ENCODE measurements around the gene EVL. TPM values are rescaled to one million over a fixed set of nuclear protein-coding genes. Genes with fewer than 3 reads are reported as not detected.

The EVL gene
- total RNA-seq, 1 donor from 2014 or later = 45.7 TPM

DNA sequence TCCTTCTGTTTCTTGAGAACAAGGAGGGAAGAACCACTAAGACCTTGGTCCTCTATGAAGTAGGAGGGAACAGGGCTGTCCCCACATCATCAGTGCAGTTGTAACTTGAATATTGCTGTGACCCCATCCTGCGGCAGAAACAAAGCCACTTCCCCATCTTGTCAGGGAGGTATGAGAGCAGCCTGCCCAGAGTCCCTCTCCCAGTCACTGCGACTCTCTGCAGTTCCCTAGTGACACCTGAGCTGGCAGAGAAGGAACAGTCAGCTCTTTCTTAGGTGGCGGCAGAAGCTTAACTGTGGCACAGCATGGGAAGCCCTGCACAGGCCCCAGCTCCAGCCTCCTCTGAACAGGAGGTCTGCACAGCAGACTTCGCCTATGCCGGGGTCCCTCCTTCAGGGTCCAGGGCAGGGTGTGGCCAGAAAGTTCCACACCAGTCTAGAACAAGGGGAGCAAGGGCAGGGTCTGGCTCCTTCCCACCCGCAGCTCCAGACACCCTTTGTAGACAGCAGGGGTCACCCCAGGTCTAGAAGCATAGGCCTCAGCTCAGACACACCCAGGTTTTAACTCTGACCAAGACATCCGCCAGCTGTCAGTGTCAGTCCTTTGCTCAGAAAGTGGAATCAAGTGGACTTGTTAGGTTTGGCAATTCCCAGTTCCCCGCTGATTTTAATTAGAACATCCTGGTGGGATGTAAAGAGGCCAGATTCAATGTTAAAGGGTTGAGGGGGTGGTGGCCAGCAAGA, 57.4 kb downstream of the EVL start:
- DNase-seq (ENCODE audit: extremely low read depth, low read depth, low spot score) = no peak

DNA sequence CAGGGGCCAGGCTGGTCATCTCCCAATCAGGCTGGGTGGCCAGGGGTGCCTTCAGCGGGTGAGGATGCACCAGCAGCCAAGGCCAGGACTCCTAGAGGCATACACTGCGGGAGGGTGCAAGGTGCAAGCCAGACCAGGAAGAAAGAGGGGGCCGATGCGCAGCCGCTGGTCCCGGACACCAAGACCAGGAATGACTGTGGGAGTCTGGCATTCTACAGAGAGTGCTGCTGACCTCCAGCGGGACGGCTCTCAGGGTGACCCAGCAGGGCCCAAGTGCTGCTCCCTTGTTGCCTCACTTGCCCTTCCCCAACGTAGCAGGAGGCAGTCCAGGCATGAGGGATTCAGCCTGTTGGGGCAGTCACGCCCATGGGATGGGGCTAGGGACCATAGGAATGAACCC, 58.4 kb downstream of the EVL start:
- DNase-seq (ENCODE audit: extremely low read depth, low read depth, low spot score) = no peak

DNA sequence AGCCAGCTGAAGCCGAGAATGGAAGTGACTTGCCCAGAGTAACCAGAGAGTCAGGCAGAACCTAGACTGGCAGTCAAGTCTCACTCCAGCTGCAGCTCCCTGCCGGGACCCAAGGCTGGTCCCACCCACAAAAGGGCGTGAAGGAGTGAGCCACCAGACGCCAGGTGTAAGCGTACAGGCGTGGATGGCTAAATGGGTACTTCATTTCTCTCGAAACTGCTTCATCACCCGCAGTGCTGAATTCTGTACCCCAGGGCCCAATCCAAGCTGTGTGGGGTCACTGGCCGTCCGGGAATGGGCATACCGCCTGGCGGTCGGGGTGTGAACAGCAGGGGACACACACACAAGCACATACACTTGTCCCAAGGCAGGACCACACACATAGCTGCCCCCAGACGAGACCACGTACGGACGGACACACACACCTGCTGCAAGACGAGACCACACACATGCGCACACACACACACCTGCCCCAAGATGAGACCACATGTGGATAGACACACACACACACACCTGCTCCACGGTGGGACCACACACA, 59.4 kb downstream of the EVL start:
- DNase-seq (ENCODE audit: extremely low read depth, low read depth, low spot score) = no peak

DNA sequence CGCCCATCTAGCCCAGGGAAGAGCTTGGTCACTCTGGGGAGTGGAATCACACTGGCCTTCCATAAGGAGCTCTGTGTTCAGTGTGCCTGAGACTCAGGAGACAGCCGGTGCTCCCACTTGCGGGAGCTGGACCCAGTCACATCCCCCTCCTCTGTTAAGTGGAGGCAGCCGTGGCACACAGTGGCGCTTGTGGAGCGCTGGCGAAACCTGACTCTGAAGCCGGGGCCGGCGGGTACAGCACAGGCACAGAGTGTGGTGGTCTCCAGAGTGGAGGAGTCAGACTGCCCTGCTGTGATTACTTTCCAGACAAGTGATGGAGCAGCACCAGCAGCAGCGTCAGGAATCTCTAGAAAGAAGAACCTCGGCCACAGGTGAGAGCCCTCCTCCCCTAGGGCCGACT, 61.2 kb downstream of the EVL start:
- DNase-seq (ENCODE audit: extremely low read depth, low read depth, low spot score) = no peak

DNA sequence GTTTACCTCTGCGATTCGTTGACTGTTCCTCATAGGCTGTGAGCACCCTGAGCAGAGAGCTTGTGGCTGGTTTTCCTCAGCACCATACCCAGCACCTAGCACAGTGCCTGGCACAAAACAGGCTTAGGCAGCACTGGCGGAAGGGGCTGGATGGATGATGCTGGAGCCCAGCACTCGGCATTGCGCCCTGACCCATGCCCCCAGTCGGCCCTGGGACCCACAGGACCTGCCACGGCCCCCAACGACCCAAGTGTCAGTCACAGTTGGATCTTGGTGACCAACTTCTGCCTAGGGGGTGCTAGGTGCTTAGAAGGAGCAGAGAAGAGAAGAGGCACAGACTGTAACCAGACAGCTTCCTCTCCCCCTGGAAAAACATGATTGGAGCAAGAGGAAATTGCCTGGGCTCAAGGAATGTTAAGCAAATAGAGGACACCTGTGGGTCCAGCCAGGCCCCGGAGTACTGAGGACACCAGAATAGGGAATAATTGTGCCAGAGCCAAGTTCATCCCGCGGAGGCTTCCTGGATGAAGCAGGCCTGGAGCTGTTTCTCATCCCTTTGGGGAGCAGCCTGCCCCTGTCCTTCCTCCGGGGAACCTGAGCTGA, 62.7 kb downstream of the EVL start:
- DNase-seq (ENCODE audit: extremely low read depth, low read depth, low spot score) = no peak

DNA sequence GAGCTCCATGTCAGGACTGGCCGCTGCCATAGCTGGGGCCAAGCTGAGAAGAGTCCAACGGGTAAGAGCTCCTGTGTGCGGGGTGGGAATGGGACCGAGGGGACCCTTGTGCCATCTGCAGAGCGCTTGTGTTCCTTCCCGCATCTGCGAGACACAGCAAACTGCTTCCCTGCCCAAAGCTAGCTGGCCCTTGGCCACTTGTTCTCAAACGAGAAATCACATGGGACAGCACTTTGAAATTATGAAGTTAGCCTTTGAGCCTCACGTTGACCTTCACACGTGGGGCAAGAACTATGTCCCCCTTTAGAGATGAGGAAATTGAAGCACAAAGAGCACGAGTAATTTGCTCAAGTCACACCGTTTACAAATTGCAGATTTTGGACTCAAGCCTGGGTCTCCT, 63.5 kb downstream of the EVL start:
- no peak for DNase-seq (ENCODE audit: extremely low read depth, low read depth, low spot score)

DNA sequence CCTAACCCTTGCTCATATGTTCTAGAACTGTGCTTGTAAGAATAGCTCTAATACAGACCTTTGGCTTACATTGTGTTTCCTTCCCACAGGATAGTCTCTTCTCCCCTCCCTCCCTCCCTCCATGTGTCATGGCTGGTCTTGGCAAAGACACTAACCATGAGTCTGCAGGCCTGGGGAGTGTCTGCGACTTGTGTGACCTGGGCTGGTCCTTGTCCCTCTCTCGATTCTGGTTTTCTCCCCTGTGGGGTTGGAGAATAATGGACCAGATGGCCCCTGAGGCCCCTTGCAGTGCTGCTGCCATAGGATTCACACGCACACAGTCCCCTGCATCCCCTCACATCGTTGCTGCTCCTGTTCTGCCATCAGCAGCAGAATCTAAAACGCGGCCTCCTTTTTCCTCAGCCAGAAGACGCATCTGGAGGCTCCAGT, 64.0 kb downstream of the EVL start:
- DNase-seq (ENCODE audit: extremely low read depth, low read depth, low spot score) = no peak

DNA sequence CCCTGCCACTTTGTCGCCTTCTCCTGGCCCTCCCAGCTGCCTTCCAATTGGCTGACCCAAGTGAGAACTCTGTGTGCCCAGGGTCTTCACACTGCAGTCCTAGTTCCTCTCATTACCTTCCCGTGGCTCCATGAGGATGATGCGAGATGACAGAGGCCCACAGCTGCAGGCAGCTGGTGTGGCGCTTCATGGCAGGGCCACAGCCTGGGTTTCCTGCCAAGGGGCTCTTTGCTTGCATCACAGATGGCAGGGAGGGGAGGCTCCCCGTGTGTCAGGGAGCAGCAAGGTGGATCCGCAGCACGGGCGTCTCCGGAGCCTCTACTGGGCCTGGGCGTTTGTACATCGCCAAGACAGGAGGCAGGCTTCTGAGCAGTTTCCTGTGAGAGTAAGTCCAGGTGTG, 65.3 kb downstream of the EVL start:
- no peak for DNase-seq (ENCODE audit: extremely low read depth, low read depth, low spot score)

DNA sequence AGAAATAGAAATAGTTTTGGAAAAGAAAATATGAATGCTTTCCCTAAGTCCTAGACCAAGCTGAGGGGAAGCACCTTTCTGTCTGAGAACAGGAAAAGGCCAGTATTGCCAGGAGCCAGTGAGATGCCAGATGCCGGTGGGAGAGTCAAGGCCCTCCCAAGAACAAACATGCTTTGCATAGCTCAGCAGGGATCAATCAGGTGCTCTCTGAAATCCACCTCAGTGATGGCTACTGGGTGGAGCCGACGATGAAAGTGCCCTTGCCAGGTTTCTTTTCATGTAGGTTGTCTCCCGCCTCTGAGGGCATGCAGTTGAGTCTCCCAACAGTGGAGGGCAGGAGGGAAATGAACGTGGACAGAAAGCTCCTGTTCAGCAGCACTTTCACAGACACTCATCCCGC, 66.0 kb downstream of the EVL start:
- DNase-seq (ENCODE audit: extremely low read depth, low read depth, low spot score) = no peak

DNA sequence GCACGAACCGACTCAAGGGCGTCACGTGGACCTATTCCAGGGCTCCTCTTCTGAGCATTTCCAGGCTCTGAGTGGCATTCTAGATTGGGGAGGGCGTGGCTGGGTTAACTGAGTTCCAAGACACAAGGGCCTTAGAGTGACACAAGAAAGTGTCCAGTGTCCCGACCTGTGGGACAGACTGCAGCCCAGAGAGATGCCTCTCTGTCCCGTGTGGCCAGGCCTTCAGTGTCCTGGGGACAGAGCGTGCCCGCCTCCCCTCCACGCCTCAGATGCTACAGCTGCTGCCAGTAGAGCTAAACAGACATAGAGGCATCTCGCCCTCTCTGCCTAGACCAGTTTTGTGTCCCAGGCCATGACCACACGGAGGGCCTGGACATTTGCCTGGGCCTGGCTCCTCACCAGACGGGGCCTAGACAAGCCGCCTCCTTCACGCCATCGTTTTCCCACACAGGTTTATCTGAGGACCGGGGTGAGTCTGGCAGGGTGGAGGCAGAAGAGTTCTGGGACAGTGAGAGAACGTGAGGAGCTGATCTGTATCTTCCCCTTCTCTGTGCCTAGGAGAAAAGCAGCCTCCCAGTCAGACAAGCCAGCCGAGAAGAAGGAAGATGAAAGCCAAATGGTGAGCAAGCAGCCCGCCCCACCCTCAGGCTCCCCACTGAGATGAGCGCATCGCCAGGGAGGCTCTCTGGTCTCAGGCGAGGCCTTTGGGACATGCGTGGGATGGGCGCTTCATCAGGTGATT, 67.1 kb downstream of the EVL start:
- DNase-seq (ENCODE audit: extremely low read depth, low read depth, low spot score) = no peak

DNA sequence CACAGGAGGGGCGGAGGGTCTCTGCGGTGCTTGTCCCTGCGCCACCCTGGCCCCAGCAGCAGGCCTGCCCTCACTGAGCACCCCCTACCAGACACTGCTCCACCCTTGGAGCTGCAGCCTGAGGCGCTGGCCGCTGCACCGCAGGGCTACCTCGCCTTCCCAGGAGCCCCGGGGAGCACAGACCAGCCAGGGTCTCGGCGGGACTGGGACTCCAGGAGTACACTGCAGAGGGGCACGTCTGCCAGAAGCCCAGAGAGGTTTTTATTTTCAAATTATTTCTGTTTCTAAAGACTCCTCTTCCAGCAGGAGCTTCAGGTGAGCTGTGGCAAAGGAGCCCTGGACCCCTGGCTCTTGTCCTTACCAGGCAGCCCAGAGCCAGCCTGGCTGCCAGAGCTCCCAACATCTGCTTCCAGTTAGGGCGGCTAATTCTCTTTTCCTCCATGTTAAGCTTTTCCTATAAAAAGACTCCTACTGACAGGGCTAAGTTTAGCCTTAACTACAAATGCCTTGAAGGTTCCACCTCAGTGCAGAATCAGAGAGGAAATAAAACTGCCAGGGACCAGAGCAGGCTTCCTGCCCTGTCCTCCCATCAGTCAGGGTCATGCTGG, 67.8 kb downstream of the EVL start:
- no peak for DNase-seq (ENCODE audit: extremely low read depth, low read depth, low spot score)

DNA sequence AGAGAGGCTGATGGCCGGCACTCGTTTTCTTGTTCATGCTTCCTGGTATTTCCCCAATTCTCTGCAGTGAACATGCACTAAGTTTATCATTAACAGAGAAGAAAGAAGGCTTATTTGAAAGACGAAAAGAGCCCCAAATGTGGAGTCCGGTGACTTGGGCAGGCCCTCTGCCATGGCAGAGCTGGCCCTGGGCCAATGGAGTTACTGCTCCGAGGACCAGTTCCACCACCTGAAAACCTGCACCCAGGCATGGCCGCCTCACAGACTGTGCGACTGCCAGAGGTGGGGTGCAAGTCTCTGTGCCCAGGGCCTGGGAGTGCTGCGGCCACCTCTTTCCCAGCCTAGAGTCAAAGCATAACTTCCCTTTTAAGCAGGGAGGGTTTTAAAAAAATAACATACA, 69.4 kb downstream of the EVL start:
- DNase-seq (ENCODE audit: extremely low read depth, low read depth, low spot score) = no peak

DNA sequence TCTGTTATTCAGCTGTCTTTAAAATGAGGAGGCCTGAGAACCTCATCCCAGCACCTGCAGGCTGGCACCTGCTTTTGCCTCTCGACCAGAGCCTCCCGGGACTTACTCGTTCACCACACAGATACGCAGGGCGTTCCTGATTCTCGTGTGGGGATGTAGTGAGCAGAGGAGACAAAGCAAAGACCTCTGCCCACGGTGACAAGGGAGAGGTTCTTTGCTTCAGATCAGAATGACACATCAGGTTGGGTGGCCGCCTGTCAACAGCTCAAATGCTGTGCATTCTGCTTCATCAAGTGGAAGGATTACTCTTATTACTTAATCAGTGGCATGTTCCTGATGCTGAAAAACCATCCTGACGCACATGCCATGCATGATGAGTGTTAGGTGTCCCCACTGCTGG, 69.9 kb downstream of the EVL start:
- DNase-seq (ENCODE audit: extremely low read depth, low read depth, low spot score) = no peak

DNA sequence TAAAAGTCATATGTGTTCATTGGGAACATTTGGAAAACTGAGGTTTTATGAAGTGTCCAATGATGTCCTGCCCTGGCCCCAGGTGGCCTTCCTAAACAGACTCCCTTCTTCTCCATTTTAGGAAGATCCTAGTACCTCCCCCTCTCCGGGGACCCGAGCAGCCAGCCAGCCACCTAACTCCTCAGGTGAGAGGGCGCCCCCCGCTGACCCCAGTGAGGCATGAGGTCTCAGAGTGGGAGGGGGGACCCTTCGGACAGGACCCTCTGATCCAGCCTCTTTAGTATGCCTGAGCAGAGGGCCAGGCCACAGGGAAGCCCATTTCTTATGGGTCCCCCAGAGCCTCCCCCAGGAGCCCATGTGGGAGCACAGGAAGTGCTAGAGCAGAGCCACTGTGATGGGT, 70.6 kb downstream of the EVL start:
- no peak for DNase-seq (ENCODE audit: extremely low read depth, low read depth, low spot score)

DNA sequence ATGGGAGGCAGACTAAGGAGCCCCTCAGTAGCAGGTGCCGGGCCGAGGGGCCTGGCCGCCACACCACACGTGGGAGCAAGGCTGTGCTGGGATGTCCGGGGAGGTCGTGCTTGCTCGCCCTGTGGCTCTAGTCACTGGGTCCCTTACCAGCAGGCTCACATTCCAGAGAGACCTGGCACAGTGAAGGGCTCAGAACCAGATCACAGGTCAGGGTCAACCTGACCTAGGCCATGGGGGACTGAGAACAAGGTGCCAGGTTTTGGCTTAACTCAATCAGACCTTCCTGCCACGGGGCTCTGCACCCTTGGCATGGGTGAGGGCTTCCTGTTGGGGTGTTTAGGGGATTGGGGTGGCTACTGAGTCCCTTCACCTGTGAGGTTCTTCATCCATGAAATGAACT, 72.0 kb downstream of the EVL start:
- DNase-seq (ENCODE audit: extremely low read depth, low read depth, low spot score) = no peak

DNA sequence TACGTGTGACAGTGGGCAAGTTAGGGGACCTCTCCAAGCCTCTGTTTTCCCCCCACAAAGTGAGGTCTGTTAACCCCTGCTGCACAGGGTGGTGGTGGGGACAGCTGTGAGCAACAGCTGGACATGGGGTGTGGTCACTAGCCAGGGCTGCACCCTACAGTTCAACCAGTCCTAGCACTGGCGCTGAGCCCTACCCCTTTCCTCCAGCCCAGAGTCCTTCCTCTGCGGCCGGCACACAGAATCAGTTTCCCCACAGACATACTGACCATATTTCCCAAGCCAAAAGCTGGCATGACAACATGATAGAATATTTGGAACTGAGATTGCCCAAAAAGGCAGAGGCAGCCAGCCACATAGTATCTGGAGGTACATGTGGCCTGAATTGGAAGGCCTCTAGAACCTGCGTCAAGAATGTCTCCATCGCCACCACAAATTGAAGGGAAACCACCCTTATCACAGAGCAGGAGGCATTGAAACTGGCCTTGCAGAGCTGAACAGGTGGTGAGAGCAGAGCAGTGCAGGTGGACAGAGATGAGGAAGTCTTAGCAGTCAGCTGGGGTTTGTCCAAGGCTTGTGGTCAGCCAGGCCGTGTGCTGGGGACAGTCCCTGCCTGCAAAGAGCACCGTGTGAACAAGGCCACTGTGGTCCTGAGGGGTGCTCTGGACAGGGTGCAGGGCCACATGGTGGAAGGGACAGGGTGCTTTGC, 73.0 kb downstream of the EVL start:
- no peak for DNase-seq (ENCODE audit: extremely low read depth, low read depth, low spot score)

DNA sequence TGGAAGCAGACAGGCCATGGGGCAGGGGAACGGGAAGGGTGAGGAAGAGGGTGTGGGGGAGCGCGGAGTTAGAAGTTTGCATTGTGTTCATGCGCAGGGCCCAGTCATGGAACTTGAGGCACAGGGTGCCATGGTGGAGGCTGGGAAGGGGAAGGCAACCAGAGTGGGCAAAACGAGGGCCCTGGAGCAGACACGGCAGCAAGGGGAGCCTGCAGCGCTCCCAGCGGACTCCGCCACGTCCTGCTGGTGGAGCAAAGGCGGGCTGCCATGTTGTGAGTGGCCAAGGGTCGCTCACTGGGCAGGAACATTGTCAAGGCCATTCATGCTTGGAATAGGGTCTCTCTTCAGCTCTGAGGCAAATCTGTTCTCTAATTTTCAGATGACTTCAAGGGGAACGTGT, 73.7 kb downstream of the EVL start:
- no peak for DNase-seq (ENCODE audit: extremely low read depth, low read depth, low spot score)

DNA sequence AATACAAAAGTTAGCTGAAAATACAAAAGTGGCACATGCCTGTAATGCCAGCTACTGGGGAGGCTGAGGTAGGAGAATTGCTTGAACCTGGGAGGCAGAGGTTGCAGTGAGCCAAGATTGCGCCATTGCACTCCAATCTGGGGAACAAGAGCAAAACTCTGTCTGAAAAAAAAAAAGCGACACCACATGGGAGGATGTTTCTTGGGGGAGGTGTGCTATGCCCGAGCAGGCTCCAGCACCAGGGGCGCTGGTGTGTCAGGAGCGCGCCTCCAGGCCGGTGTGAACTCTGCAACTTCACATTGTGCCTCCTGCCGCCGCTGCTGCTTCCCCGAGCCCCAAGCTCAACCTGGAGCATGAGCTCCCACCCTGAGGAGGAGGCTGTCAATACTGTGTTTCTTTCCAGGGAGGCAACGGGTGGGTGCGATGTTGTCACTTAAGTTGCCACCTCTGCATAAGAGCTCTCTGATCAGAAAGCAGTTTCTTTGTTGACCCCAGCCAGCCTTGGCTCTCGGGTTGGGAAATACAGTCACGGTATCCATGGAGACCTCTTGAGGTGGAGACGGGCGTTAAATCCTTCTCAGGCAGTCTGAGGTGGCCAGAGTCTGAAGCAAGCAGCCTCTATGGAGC, 75.3 kb downstream of the EVL start:
- peak; percentile 22 for DNase-seq (ENCODE audit: extremely low read depth, low read depth, low spot score)

DNA sequence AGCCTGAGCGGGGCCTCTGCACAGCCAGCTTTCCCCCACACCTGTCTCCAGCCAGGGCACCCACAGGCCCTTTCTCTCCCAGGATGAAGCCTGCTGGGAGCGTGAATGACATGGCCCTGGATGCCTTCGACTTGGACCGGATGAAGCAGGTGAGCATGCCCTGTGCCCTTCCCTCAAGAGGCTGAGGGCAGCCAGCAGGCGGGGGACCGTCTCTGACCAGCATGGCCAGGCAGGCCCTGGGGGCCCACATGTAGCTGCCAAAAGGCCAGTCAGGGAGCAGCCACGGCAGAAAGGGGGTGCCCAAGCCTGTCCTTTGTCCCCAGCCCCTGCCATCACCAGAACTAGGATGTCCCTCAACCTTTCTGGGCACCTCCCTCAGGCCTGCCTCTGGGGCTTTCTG, 75.9 kb downstream of the EVL start:
- no peak for DNase-seq (ENCODE audit: extremely low read depth, low read depth, low spot score)
